ENCODE data around the gene CETN1.

GRCh38 chr18:574149-574860, 5.9 kb upstream of the CETN1 start:
- TF ChIP-seq CTCF (IDR thresholded peaks at IDR 0.05; ENCODE audit: poor library complexity) = no peak
- no peak for TF ChIP-seq EZH2 (IDR thresholded peaks at IDR 0.05; ENCODE audit: borderline replicate concordance)
